Forelimb muscle (tissue), 1 donor: ENCODE data around the gene LUC7L. TPM values are rescaled to one million over a fixed set of nuclear protein-coding genes. Genes with fewer than 3 reads are reported as not detected.
"Not testable (repeated sequence)": the region's sequence is repeated elsewhere in the genome, so short reads cannot be mapped to it uniquely, and the experiment has no call there.

Experiments
- DNase-seq: peaks from one replicate; pipeline ENCODE4 v3.0.0-alpha.2; 2013; ENCODE audit warnings: low read depth
- polyA plus RNA-seq: library from polyadenylated mRNA; unstranded; fragments of 120-200 nt; gene quantifications from one replicate; pipeline ENCODE4 v1.2.1, GENCODE V29; 2013; ENCODE audit not compliant: insufficient read length

The LUC7L gene, protein sequence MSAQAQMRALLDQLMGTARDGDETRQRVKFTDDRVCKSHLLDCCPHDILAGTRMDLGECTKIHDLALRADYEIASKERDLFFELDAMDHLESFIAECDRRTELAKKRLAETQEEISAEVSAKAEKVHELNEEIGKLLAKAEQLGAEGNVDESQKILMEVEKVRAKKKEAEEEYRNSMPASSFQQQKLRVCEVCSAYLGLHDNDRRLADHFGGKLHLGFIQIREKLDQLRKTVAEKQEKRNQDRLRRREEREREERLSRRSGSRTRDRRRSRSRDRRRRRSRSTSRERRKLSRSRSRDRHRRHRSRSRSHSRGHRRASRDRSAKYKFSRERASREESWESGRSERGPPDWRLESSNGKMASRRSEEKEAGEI
- 67.5 TPM for polyA plus RNA-seq

GRCh38 chr16:228852-229730, at the start of gene LUC7L:
Gene LUC7L, minus strand, starts transcription at chr16:229449. Its CDS starts 110 bp downstream, at chr16:229339.
- peak; percentile 64 for DNase-seq

DNA sequence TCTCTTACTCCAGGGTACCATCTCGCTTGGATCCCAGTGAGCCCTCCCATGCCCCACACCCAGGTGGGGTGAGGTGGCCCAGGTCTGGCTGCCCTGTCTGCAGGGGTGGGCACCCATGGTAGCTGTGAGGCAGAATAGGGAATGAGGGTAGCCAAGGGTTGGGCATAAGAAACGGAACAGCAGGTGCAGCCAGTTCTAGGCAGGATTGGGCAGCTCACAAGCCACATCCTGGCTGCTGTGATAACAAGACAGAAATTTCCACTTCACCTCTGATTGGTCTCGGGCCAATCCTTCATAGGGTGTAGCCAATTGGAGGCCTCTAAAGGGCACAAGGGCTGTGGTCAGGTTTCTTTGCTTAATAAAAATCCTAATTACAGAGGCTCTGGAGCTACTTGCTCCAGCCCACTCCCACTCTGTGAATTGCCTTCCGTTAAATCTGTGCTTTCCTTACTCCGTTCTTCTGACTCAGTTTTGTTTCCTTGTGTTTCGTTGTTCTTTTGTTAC, 49.7 kb upstream of the LUC7L start:
- DNase-seq = no peak

GRCh38 chr16:276426-277077, 47.3 kb upstream of the LUC7L start:
- no peak for DNase-seq

DNA sequence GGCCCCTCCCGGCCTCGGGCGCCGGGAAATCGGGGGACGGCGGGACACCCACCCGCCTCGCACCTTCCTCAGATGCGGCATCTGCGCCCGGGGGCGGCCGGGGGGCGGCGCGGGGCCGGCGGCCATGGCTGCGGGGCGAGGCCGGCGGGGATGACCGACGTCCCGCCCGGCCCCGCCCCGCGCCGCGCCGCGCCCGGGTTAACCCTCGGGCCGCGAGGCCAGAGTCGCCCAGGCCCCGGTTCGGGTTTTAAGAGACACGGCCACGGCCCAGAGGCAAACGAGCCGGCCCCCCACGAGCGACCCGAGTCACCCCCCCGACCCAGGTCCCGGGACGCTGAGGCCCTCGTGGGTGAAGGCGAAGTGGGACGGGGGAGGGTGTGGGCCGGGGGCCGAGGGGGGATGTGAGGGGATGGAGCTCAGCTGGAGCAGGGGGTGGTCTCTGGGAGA, 46.6 kb upstream of the LUC7L start, which contains the start of gene RGS11:
TSS of gene RGS11 (minus strand) at position 159 of the 447 bp plus-strand sequence. CDS start at position 126, 33 bp downstream.
- DNase-seq = no peak

DNA sequence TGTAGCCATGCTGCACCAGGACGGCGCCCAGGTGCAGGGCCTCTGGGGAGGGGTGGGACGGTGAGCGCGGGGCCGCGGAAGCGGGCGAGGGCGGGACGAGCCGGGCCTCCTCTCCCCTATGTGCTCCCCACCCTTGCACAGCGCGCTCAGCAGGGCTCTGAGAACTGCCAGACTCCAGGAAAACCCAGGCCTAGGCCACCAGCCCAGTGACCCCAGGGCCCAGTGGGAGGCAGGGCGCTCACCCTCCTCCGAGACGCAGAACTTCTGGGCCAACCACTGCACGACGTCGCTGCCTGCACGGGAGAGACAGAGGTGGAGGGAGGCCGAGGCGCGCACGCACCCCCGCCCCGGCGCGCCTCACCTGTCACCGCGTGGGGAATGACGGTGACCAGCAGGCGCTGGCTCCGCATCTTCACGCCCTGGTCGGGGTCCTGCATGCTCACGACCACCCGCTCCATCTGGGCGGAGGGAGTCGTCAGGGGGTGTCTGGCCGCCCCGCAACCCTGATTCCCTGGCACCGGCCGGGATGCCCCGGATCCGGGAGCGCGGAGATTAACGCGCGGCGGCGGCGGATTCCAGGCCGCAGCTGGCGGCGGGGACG, 45.9 kb upstream of the LUC7L start:
- no peak for DNase-seq

DNA sequence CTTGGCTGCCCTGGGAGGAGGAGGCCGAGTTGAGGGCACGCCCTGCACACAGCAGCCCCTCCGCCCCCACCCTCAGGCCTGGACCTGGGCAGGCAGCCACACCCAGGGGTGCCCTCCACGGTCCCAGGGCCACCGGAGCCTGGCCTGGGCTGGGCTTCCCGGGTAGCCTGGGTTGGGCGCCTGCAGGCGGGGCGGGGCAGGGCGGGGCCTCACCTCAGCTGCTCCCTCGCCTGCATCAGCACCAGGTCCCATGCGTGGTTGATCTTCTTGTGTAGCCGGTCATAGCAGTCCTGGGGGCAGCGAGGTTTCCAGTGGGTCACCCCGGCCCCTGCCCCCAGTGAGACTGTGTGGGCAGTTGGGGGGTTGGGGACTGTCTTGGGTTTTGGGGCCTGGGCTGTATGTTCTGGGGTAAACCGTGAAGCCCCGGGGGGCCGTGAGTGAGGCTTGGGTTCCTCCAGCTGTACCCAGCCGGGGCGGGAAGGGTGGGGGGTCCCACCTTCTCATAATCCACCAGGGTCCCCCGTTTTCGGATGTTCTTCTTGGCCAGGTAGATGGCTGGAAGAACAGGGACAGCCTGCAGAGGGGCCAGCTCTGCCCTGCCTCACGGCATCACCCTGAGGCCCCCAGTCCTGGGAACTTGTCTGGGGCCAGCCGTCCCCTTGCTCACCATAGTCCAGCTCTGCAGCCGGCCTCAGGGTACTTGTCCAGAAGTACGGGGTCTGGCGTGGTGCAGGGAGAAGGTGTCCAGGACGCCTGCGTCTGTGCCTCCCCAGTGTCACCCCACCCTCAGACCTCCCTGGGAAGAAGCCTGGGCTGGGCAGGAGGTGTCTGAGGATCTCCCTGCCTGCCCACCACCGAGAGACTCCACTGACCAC, 44.5 kb upstream of the LUC7L start:
- DNase-seq = no peak

DNA sequence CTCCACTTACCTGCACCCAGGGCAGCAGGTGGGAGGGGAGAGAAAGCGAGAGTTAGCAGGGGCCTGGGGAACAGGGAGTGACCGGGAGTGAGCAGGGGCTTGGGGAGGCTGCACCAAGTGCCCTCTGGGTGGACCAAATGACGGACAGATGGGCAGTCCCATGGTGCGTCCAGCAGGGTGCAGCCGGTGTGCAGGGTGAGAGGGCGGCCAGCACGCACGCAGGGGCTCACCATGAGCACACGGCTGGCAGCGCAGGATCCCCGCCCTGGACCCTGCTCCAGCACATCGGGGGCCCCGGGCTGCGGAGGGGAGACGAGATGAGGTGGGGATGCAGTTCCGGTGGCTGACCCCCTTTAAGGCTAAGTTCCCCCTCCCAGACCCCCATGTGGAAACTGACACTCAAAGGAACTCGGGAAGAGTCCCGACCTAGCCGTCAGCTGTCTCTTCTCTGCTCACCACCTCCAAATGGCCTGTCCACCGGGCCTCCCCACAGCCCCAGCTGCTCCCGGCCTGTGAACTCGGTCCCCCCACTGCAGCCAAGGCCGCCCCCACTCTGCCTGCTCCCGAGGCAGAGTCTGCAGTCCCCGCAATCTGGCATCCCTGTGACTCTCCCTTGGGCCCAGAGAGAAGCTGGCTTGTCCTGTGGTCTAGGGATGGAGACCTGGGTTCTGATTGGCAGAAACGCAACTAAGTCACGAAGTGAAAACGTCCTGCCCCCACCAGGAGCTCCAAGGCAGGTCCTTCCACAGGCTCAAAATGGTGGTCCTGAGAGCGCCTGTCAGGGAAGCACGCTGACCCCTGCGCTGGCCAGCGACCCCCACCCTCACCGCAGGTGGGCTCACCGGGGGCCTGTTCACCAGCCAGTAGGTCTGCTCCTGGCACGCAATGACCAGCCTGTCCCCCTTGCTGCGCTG, 43.6 kb upstream of the LUC7L start:
- DNase-seq = no peak

- DNase-seq = no peak
Observed at GRCh38 chr16:270381-271255, 41.4 kb upstream of the LUC7L start.

GRCh38 chr16:269061-269796, 40.0 kb upstream of the LUC7L start:
- no peak for DNase-seq

DNA sequence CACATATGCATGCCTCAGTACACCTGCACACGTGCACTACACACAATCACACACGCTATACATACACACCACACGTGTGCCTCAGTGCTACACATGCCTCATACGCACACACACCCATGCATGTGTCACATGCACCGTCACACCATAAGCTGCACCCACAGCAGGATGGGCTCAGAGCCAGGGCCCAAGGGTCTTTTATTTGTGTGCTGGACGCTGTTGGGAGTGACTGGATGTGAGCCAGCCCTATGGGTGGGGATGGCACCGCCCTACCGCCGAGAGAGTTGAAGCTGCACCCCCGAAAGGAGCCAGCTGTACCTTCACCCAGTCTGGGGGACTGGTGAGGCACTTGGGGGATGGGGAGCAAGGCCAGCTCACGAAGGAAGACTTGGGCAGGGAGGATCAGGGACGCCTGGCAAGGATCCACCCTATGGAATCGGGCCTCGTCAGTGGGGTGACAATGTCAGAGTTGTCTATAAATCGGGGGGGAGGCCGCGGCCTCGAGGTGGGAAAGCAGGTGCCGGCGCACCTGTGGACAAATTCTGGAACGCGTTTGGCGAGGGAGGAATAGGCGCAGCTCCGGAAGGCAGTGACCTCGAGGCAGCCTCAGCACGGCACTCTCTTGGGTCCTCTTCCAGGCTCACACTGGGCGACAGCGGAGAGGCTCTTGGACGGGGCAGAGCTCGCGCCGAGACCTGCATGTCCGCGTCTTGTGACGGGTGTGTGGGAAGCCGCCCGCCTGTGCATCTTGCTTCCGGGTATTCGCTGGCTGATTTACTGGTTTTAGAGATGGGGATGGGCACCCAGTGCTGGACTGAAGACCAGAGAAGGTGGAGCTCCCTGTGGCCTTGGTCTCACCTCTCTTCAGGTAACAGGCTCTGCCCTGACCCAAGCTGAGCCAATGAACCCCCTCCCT, 39.1 kb upstream of the LUC7L start:
- DNase-seq = no peak

DNA sequence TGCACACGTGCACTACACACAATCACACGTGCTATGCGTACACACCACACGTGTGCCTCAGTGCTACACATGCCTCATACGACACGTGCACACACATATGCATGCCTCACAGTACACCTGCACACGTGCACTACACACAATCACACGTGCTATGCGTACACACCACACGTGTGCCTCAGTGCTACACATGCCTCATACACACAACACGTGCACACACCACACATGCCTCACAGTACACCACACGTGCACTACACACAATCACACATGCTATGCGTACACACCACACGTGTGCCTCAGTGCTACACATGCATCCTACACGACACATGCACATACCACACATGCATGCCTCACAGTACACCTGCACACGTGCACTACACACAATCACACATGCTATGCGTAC, 38.3 kb upstream of the LUC7L start:
- DNase-seq = not testable (repeated sequence)

GRCh38 chr16:266258-267164, 37.3 kb upstream of the LUC7L start:
- DNase-seq = no peak

GRCh38 chr16:265711-266110, 36.5 kb upstream of the LUC7L start:
- DNase-seq = no peak

GRCh38 chr16:265002-265529, 35.8 kb upstream of the LUC7L start:
- DNase-seq = no peak

- no peak for DNase-seq
Observed at GRCh38 chr16:264440-264951, 35.2 kb upstream of the LUC7L start.
